Left cardiac atrium (tissue), 2 donors: Measurements from ENCODE around the gene ESX1. TPM values are rescaled to one million over a fixed set of nuclear protein-coding genes. Genes with fewer than 3 reads are reported as not detected.

Experiments
- total RNA-seq, 2 donors: library from RNA; stranded (reverse); fragmentation: NEBNext Ultra II Directional; extraction: Animal tissue kit (Norgen Biotek cat#: 25700); gene quantifications; one replicate each; pipeline ENCODE4 v1.2.1, GENCODE V29; 2021
- donor health status: DM: no; HTN: yes; CAD: no; lungs with severe emphysema.
- donor health status: DM: yes; HTN: yes; CAD: no.

Gene ESX1
- total RNA-seq, 2 donors from 2014 or later: not detected

Other genes with a start within 250 kb of the ESX1 start
- not detected for gene H2BW1, start 241.2 kb downstream of the ESX1 start, total RNA-seq
- not detected for gene H2BW2, start 215.0 kb downstream of the ESX1 start, total RNA-seq
- under 1 TPM; 0.32 to 0.34 TPM for gene TMSB15C, start 178.7 kb downstream of the ESX1 start, total RNA-seq
- gene ZCCHC18, start 142.4 kb downstream of the ESX1 start, total RNA-seq: under 1 TPM; 0.32 to 0.42 TPM
- gene SLC25A53, start 97.9 kb downstream of the ESX1 start, total RNA-seq: 10 to 100 TPM in 1 of 2 donors, 1 to 10 TPM in 1; 8.6 to 10.2 TPM
- gene FAM199X, start 88.5 kb downstream of the ESX1 start, total RNA-seq: 10 to 100 TPM; 11.7 to 14.1 TPM